ENCODE measurements around the gene CCDC77.
"Not testable (repeated sequence)": the region's sequence is repeated elsewhere in the genome, so short reads cannot be mapped to it uniquely, and the experiment has no call there.

CCDC77 gene

GRCh38 chr12:401235-402028 lies at the start of gene CCDC77:
Gene CCDC77 (plus strand): TSS chr12:401644. CDS start chr12:409384, 7,740 bp downstream.
- DNase-seq, result peak; percentile 93

- DNase-seq, result no peak
Measured at GRCh38 chr12:356276-356988, 45.0 kb upstream of the CCDC77 start.

- no peak for DNase-seq
Measured at GRCh38 chr12:359091-359490, 42.4 kb upstream of the CCDC77 start.

GRCh38 chr12:366820-367219 lies 34.6 kb upstream of the CCDC77 start:
- DNase-seq, result no peak

- no peak for DNase-seq
Measured at GRCh38 chr12:367972-368371, 33.5 kb upstream of the CCDC77 start.

GRCh38 chr12:370739-371485 lies 30.5 kb upstream of the CCDC77 start:
- not testable (repeated sequence) for DNase-seq

GRCh38 chr12:386651-387050 lies 14.8 kb upstream of the CCDC77 start:
- DNase-seq, result no peak

- no peak for DNase-seq
Measured at GRCh38 chr12:388012-388411, 13.4 kb upstream of the CCDC77 start.

GRCh38 chr12:388541-389141 lies 12.8 kb upstream of the CCDC77 start:
- DNase-seq, result no peak

GRCh38 chr12:389142-390096 lies 12.0 kb upstream of the CCDC77 start, which contains the start of gene KDM5A:
Gene KDM5A (minus strand): TSS chr12:389320. CDS start chr12:389091, 229 bp downstream.
- peak; percentile 84 for DNase-seq

- no peak for DNase-seq
Measured at GRCh38 chr12:400828-401227, 616 bp upstream of the CCDC77 start.

- no peak for DNase-seq
Measured at GRCh38 chr12:402029-402389, 565 bp downstream of the CCDC77 start.

- DNase-seq, result no peak
Measured at GRCh38 chr12:414859-415258, 13.4 kb downstream of the CCDC77 start.

GRCh38 chr12:418432-418831 lies 17.0 kb downstream of the CCDC77 start:
- DNase-seq, result no peak

GRCh38 chr12:422526-422925 lies 21.1 kb downstream of the CCDC77 start:
- no peak for DNase-seq

- not testable (repeated sequence) for DNase-seq
Measured at GRCh38 chr12:435737-436136, 34.3 kb downstream of the CCDC77 start.

- DNase-seq, result no peak
Measured at GRCh38 chr12:442235-442884, 40.9 kb downstream of the CCDC77 start.

GRCh38 chr12:447141-447540 lies 45.7 kb downstream of the CCDC77 start:
- DNase-seq, result no peak

- DNase-seq, result no peak
Measured at GRCh38 chr12:449203-449602, 47.8 kb downstream of the CCDC77 start.

- DNase-seq, result no peak
Measured at GRCh38 chr12:450438-450837, 49.0 kb downstream of the CCDC77 start.

- DNase-seq, result peak; percentile 18
Measured at GRCh38 chr12:452667-453210, 51.3 kb downstream of the CCDC77 start.

Data from activated effector memory CD4-positive, alpha-beta T cell treated with Interleukin-2 at 50 U/mL for 16 hours (primary cell).